DMS114 treated with DMSO at 0.1 percent for 48 hours (cell line): ENCODE data around the gene PGRMC2.

Experiments used
- DNase-seq: peaks from one replicate; lab custom pipeline; 2025; ENCODE audit not compliant: unreplicated experiment; lab: John Stamatoyannopoulos, UW

The PGRMC2 gene

GRCh38 chr4:128287141-128287870 lies at the start of gene PGRMC2:
Gene PGRMC2 (minus strand): TSS chr4:128287813. CDS start chr4:128287790, 23 bp downstream.
- no peak for DNase-seq

- DNase-seq, result no peak
These were observed 47.9 kb upstream of the PGRMC2 start for GRCh38 chr4:128335541-128335940.

- no peak for DNase-seq
These were observed 46.6 kb upstream of the PGRMC2 start for GRCh38 chr4:128334256-128334655.

- no peak for DNase-seq
These were observed 45.9 kb upstream of the PGRMC2 start for GRCh38 chr4:128333309-128334018.

- no peak for DNase-seq
These were observed 44.5 kb upstream of the PGRMC2 start for GRCh38 chr4:128332081-128332480.

- DNase-seq, result no peak
These were observed 42.0 kb upstream of the PGRMC2 start for GRCh38 chr4:128329638-128330037.

GRCh38 chr4:128328106-128328505 lies 40.5 kb upstream of the PGRMC2 start:
- DNase-seq, result no peak

- no peak for DNase-seq
These were observed 35.8 kb upstream of the PGRMC2 start for GRCh38 chr4:128323401-128323800.

GRCh38 chr4:128322986-128323385 lies 35.4 kb upstream of the PGRMC2 start:
- no peak for DNase-seq

- DNase-seq, result no peak
These were observed 34.7 kb upstream of the PGRMC2 start for GRCh38 chr4:128322311-128322710.

- no peak for DNase-seq
These were observed 33.0 kb upstream of the PGRMC2 start for GRCh38 chr4:128320656-128321055.

GRCh38 chr4:128315756-128316520 lies 28.3 kb upstream of the PGRMC2 start:
- DNase-seq, result no peak

GRCh38 chr4:128311659-128312403 lies 24.2 kb upstream of the PGRMC2 start:
- DNase-seq, result no peak

- DNase-seq, result no peak
These were observed 22.7 kb upstream of the PGRMC2 start for GRCh38 chr4:128310266-128310697.

- no peak for DNase-seq
These were observed 22.0 kb upstream of the PGRMC2 start for GRCh38 chr4:128309585-128309984.

GRCh38 chr4:128308986-128309385 lies 21.4 kb upstream of the PGRMC2 start:
- no peak for DNase-seq

GRCh38 chr4:128307123-128307571 lies 19.5 kb upstream of the PGRMC2 start:
- DNase-seq, result no peak

GRCh38 chr4:128305942-128306341 lies 18.3 kb upstream of the PGRMC2 start:
- DNase-seq, result no peak

GRCh38 chr4:128303986-128304385 lies 16.4 kb upstream of the PGRMC2 start:
- no peak for DNase-seq

- DNase-seq, result no peak
These were observed 15.8 kb upstream of the PGRMC2 start for GRCh38 chr4:128303405-128303785.

GRCh38 chr4:128301979-128302378 lies 14.4 kb upstream of the PGRMC2 start:
- no peak for DNase-seq
